Kidney (tissue), 14 donors: ENCODE results near the gene ITPR2. TPM values are rescaled to one million over a fixed set of nuclear protein-coding genes. Genes with fewer than 3 reads are reported as not detected.
A peak's percentile ranks its signal among the peaks of the same experiment; 100 is the strongest.

Source experiments
- DNase-seq, 5 donors: peaks; one replicate each; pipeline ENCODE4 v3.0.0-alpha.2; 2013 to 2020
- FAIRE-seq: peaks from 2 replicates; lab custom pipeline; 2012; peaks lifted over from hg19 to GRCh38; lab: Jason Lieb, UNC
- H3K27ac ChIP-seq, 2 donors: one replicate each; pipeline ENCODE4 v1.7.0; 2013; ENCODE audit warnings: low read depth in 2 of 2, low read length in 2 of 2, inconsistent platforms in 1 of 2
- H3K27me3 ChIP-seq: one replicate; pipeline ENCODE4 v1.7.1; 2013; ENCODE audit warnings: low read length, inconsistent platforms; ENCODE audit not compliant: control insufficient read depth, insufficient read depth
- H3K36me3 ChIP-seq, 3 donors: one replicate each; pipeline versions ENCODE4 v1.7.0 to v1.7.1; 2013; ENCODE audit warnings: low read length in 3 of 3, control low read depth in 1 of 3, inconsistent platforms in 1 of 3; ENCODE audit not compliant: insufficient read depth in 3 of 3, control insufficient read depth in 2 of 3
- H3K4me1 ChIP-seq, 3 donors: one replicate each; pipeline versions ENCODE4 v1.7.0 to v1.7.1; 2013; ENCODE audit warnings: low read length in 3 of 3, inconsistent platforms in 1 of 3, low read depth in 1 of 3; ENCODE audit not compliant: control insufficient read depth in 2 of 3, insufficient read depth in 2 of 3
- H3K4me3 ChIP-seq, 3 donors: one replicate each; pipeline versions ENCODE4 v1.7.0 to v1.8.1; 2013; ENCODE audit warnings: low read length in 3 of 3, control low read depth in 1 of 3, inconsistent platforms in 1 of 3
- H3K9ac ChIP-seq, 3 donors: one replicate each; pipeline versions ENCODE4 v1.7.0 to v1.7.1; 2013; ENCODE audit warnings: low read length in 3 of 3, control low read depth in 1 of 3, inconsistent platforms in 1 of 3
- H3K9me3 ChIP-seq, 3 donors: one replicate each; pipeline versions ENCODE4 v1.7.0 to v1.7.1; 2013; ENCODE audit warnings: low read length in 3 of 3, control low read depth in 1 of 3, inconsistent platforms in 1 of 3; ENCODE audit not compliant: control insufficient read depth in 2 of 3, insufficient read depth in 1 of 3
- CTCF ChIP-seq: IDR thresholded peaks from 3 replicates; pipeline ENCODE4 v1.5.1; 2012; ENCODE audit warnings: mild to moderate bottlenecking, moderate library complexity, borderline replicate concordance; ENCODE audit not compliant: insufficient read depth; ENCODE audit errors: extremely low read depth
- intact Hi-C: fragments of 100-400 bp; cut with DNase I; formaldehyde crosslinking; loops from one replicate; pipeline ENCODE4 v1.11.1; 2022
- polyA plus RNA-seq: library from polyadenylated mRNA; stranded (reverse); fragments of 350-450 nt; fragmentation: Illumina TruSeq; extraction: RNeasy Lipid Tissue Mini Kit (QIAGEN cat#74804); gene quantifications from one replicate; pipeline ENCODE4 v1.2.3, GENCODE V29; 2014; ENCODE audit warnings: low read depth, low replicate concordance; ENCODE audit not compliant: insufficient read depth
- total RNA-seq: library from RNA; stranded (reverse); fragmentation: NEBNext Ultra II Directional; extraction: Animal tissue kit (Norgen Biotek cat#: 25700); gene quantifications from one replicate; pipeline ENCODE4 v1.2.1, GENCODE V29; 2021
- donor health status: control.
- donor health status: control.
- donor health status: control.
- donor health status: control.
- donor health status: control.
- donor health status: DM: yes; HTN: yes; CAD: no.
- donor health status: Normal renal cell carcinoma (clear cell type).

ITPR2 gene
- total and polyA plus RNA-seq, 2 donors from 2014 or later: 5.7 to 56.9 TPM

GRCh38 chr12:26823390-26823789, 9.6 kb downstream of the ITPR2 start:
- H3K9me3 ChIP-seq: no peaks in the 10 kb centered on the region
- H3K27me3 ChIP-seq: no peaks in the 10 kb centered on the region
- intact Hi-C loops: no loop called here
- no peak overlapping the region for H3K4me3 ChIP-seq
- no peak overlapping the region for H3K27ac ChIP-seq
- H3K4me1 ChIP-seq: peaks cover 0 to 16% (median 0%) of the 10 kb centered on the region in 3 donors
- H3K9ac ChIP-seq: no peak overlapping the region
- FAIRE-seq (no peak), DNase-seq (no peak)
- no peak for TF ChIP-seq CTCF
- H3K36me3 ChIP-seq: no peaks in the 10 kb centered on the region

- Histone ChIP-seq H3K9me3 (no peaks in the 10 kb centered on the region), H3K36me3 (no peaks in the 10 kb centered on the region), H3K27ac (no peak overlapping the region), H3K4me1 (peaks cover 0 to 19% (median 0%) of the 10 kb centered on the region in 3 donors), H3K9ac (no peak overlapping the region), H3K4me3 (no peak overlapping the region), H3K27me3 (no peaks in the 10 kb centered on the region)
- intact Hi-C loops: no loop called here
- TF ChIP-seq CTCF: no peak
- DNase-seq (no peak), FAIRE-seq (no peak)
Observed at GRCh38 chr12:26822026-26822425, 11.0 kb downstream of the ITPR2 start.

GRCh38 chr12:26821212-26821701, 11.7 kb downstream of the ITPR2 start:
- H3K4me3 ChIP-seq: peak overlapping the region in 2 of 3 donors; percentile 36 to 41
- H3K36me3 ChIP-seq: no peaks in the 10 kb centered on the region
- intact Hi-C loops: no loop called here
- H3K27me3 ChIP-seq: no peaks in the 10 kb centered on the region
- no peaks in the 10 kb centered on the region for H3K9me3 ChIP-seq
- DNase-seq (no peak), FAIRE-seq (no peak)
- H3K9ac ChIP-seq: no peak overlapping the region
- peak overlapping the region in 1 of 2 donors; percentile 3 for H3K27ac ChIP-seq
- TF ChIP-seq CTCF: no peak
- peaks cover 0 to 19% (median 0%) of the 10 kb centered on the region in 3 donors for H3K4me1 ChIP-seq

DNA sequence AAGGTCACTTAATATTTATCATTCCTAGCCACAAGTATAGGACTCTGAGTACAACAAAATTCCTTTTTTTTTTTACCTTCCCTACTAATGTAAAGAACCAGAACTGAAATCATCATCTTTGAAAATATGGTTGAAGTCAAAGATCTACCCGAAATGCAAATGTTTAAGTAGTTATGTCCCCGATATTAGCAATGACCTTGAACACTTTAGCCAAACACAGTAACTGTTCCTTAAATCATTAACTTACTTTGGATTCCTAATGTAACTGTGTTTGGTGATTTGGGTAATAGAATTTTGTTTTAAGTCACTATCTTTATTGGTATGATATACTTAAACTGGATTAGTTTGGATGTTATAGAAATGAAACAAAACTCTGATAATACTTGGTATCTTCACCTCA, 14.4 kb downstream of the ITPR2 start:
- no peak for TF ChIP-seq CTCF
- peaks cover 0 to 19% (median 0%) of the 10 kb centered on the region in 3 donors for H3K4me1 ChIP-seq
- H3K27ac ChIP-seq: no peak overlapping the region
- intact Hi-C loops: no loop called here
- H3K9me3 ChIP-seq: no peaks in the 10 kb centered on the region
- no peaks in the 10 kb centered on the region for H3K27me3 ChIP-seq
- no peaks in the 10 kb centered on the region for H3K36me3 ChIP-seq
- FAIRE-seq (peak; percentile 27), DNase-seq (no peak)
- peak overlapping the region in 1 of 3 donors; percentile 7 for H3K9ac ChIP-seq
- H3K4me3 ChIP-seq: peak overlapping the region in 1 of 3 donors; percentile 9
